Ovary (tissue), 9 donors: Measurements from ENCODE around the gene TMPRSS3. TPM values are rescaled to one million over a fixed set of nuclear protein-coding genes. Genes with fewer than 3 reads are reported as not detected.

Experiments
- DNase-seq, 5 donors: peaks; one replicate each; pipeline ENCODE4 v3.0.0-alpha.2; 2019 to 2020
- H3K27ac ChIP-seq, 2 donors: fragments of 200-600 bp; one replicate each; pipeline versions ENCODE4 v1.5.1 to v1.8.0; 2019 to 2022
- H3K27me3 ChIP-seq: fragments of 200-600 bp; one replicate; pipeline ENCODE4 v1.8.0; 2022
- H3K36me3 ChIP-seq: fragments of 200-600 bp; sonication (generic); one replicate; pipeline ENCODE4 v1.5.1; 2019
- H3K4me1 ChIP-seq: one replicate; pipeline ENCODE4 v1.8.1; 2013; ENCODE audit warnings: mild to moderate bottlenecking, moderate library complexity; ENCODE audit not compliant: insufficient read depth
- H3K4me3 ChIP-seq: fragments of 200-600 bp; sonication (generic); one replicate; pipeline ENCODE4 v1.5.1; 2017
- H3K9me3 ChIP-seq, 2 donors: fragments of 200-600 bp in 1 of 2; sonication (generic) in 1 of 2; one replicate each; pipeline versions ENCODE4 v1.5.1 to v1.8.1; 2013 to 2019; ENCODE audit warnings: mild to moderate bottlenecking in 1 of 2, moderate library complexity in 1 of 2
- EP300 ChIP-seq: sonication (generic); formaldehyde crosslinking; IDR thresholded peaks from one replicate; pipeline ENCODE4 v1.6.1; 2017; ENCODE audit warnings: antibody characterized with exemption
- POLR2A ChIP-seq: fragments of 450-650 bp; IDR thresholded peaks from one replicate; pipeline ENCODE4 v1.6.1; 2017; ENCODE audit warnings: antibody characterized with exemption, mild to moderate bottlenecking, moderate library complexity
- WGBS, 3 donors: extraction: QIAGEN DNeasy Blood & Tissue Kit in 1 of 3; methylation state at CpG; one replicate each; pipeline versions ENCODE4 v1.1.5 to v1.1.7; 2013 to 2017; 5-methylcytosine and 5-hydroxymethylcytosine counted together
- intact Hi-C, 4 donors: fragments of 100-400 bp; cut with DNase I; formaldehyde crosslinking; loops; one replicate each; pipeline versions ENCODE4 v1.11.0 to v1.15.1; 2022 to 2023
- polyA plus RNA-seq, 2 donors: library from polyadenylated mRNA; stranded (reverse); fragments of 200-250 nt in 1 of 2; fragments of 350-450 nt in 1 of 2; fragmentation: Illumina TruSeq in 1 of 2; extraction: RNeasy Lipid Tissue Mini Kit (QIAGEN cat#74804) in 1 of 2; gene quantifications; one replicate each; pipeline ENCODE4 v1.2.3, GENCODE V29; 2013 to 2014
- total RNA-seq, 7 donors: library from RNA; depleted of rRNA in 2 of 7; stranded (reverse); fragments of >200 nt in 2 of 7; fragmentation: NEBNext Ultra II Directional in 3 of 7; extraction: Animal tissue kit (Norgen Biotek cat#: 25700) in 3 of 7; gene quantifications; one replicate each; pipeline versions ENCODE4 v1.1.0 to v1.2.4, GENCODE V29; 2016 to 2023
- TF ChIP-seq, protein P1 (sequence below), 3 donors: fragments of 450-650 bp in 2 of 3; fragments of 200-600 bp in 1 of 3; IDR thresholded peaks; one replicate each; pipeline versions ENCODE4 v1.5.1 to v1.8.0; 2016 to 2022; ENCODE audit warnings: antibody characterized with exemption in 3 of 3, mild to moderate bottlenecking in 1 of 3
- donor health status: DM: no; HTN: no; CAD: no; lungs with moderate emphysema.
- donor health status: DM: no; HTN: no; CAD: no.
- donor health status: Bipolar disorder and iron deficiency.
- donor health status: DM: yes; HTN: yes; CAD: no.
- donor health status: DM: no; HTN: no; CAD: no.
- donor health status: DM: yes; HTN: yes; CAD: no.

TMPRSS3 gene
- total and polyA plus RNA-seq, 9 donors = 0.07 to 28.6 (median 1.4) TPM; not detected in 2

DNA sequence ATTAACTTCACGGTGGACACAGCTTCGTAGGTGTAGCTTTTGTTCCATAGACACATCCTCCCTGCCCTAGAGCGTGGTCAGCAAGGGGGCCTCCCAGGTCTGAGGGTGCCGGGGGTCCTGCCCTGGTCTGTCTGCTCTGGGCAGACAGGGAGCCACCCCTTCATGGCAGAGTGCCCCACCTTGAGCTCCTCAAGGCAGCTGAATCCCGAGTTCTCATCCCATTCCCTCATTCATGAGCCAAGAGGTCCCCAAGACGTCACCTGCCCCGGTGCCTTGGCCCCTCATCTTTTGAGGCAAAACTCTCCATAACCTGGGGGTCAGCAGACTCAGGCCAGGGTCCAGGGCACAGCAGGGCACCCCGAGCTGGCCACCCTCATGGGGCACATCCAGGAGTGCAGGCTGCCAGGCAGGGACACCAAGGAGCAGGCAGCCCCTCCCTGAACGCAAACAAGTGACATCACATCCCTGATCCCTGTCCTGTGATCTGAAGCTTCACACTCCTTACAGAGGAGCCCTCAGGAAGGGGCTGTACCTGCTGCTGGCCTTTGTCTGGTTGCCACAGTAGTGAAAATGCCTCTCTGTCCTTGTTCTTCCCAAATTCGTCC lies 31.1 kb upstream of the TMPRSS3 start:
- intact Hi-C loops = no loop called here
- 80 to 86% (median 84%) methylated on average over 10 of the region's 10 CpGs for WGBS, 3 donors
- no peaks in the 10 kb centered on the region for H3K27me3 ChIP-seq
- H3K9me3 ChIP-seq = no peaks in the 10 kb centered on the region
- no peak overlapping the region for H3K4me3 ChIP-seq
- H3K4me1 ChIP-seq = no peaks in the 10 kb centered on the region
- no peaks in the 10 kb centered on the region for H3K36me3 ChIP-seq
- no peak for DNase-seq
- TF ChIP-seq, protein P1, sequence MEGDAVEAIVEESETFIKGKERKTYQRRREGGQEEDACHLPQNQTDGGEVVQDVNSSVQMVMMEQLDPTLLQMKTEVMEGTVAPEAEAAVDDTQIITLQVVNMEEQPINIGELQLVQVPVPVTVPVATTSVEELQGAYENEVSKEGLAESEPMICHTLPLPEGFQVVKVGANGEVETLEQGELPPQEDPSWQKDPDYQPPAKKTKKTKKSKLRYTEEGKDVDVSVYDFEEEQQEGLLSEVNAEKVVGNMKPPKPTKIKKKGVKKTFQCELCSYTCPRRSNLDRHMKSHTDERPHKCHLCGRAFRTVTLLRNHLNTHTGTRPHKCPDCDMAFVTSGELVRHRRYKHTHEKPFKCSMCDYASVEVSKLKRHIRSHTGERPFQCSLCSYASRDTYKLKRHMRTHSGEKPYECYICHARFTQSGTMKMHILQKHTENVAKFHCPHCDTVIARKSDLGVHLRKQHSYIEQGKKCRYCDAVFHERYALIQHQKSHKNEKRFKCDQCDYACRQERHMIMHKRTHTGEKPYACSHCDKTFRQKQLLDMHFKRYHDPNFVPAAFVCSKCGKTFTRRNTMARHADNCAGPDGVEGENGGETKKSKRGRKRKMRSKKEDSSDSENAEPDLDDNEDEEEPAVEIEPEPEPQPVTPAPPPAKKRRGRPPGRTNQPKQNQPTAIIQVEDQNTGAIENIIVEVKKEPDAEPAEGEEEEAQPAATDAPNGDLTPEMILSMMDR (IDR thresholded peaks at IDR 0.05) = no peak
- TF ChIP-seq EP300 (no peak), POLR2A (no peak)
- no peak overlapping the region for H3K27ac ChIP-seq

DNA sequence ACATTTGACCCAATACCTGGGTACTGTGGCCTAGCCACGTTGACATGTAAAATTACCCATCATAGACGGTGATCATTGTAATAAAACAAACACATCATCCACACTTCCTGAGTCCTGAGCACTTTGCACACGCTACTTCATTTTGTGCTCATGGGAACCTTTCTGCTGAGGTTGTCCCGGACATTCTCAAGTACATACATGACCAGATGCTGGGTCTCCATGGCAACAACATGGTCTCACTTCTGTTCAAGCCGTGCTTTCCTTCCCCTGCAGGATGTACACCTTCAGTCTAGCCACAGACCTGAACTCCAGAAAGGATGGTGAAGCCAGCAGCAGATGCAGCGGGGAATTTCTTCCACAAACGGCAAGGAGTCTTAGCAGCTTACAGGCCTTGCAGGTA lies 30.6 kb upstream of the TMPRSS3 start:
- WGBS, 3 donors = 75 to 79% (median 78%) methylated on average over 7 of the region's 7 CpGs
- DNase-seq = no peak
- Histone ChIP-seq H3K36me3 (no peaks in the 10 kb centered on the region), H3K4me3 (no peak overlapping the region), H3K9me3 (no peaks in the 10 kb centered on the region), H3K4me1 (no peaks in the 10 kb centered on the region), H3K27ac (no peak overlapping the region), H3K27me3 (no peaks in the 10 kb centered on the region)
- TF ChIP-seq, protein P1 (IDR thresholded peaks at IDR 0.05) = no peak
- TF ChIP-seq EP300 (no peak), POLR2A (no peak)
- intact Hi-C loops = no loop called here

DNA sequence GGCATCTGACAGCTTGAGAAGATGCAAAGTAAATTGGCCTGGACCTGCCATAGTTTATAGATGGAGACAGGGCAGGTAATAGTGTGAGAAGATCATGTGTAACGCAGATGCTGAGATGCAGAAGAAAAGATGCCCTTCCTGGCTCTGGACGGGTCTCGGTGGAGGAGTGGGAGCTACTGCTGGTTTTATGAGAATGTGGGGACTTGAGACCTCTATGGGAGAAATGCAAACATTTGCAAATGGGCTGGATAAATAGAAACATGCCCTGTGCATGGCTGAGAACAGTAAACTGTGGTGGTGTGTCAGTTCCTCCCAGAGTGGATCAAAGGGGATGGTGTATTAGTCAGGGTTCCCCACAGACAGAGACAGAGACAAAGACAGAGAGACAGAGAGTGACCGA lies 29.7 kb upstream of the TMPRSS3 start:
- no peak overlapping the region for H3K27ac ChIP-seq
- intact Hi-C loops = no loop called here
- H3K4me3 ChIP-seq = no peak overlapping the region
- 77 to 81% (median 78%) methylated on average over 4 of the region's 4 CpGs for WGBS, 3 donors
- no peaks in the 10 kb centered on the region for H3K27me3 ChIP-seq
- TF ChIP-seq, protein P1 (IDR thresholded peaks at IDR 0.05) = no peak
- TF ChIP-seq POLR2A (no peak), EP300 (no peak)
- H3K4me1 ChIP-seq = no peaks in the 10 kb centered on the region
- no peaks in the 10 kb centered on the region for H3K36me3 ChIP-seq
- H3K9me3 ChIP-seq = no peaks in the 10 kb centered on the region
- no peak for DNase-seq

DNA sequence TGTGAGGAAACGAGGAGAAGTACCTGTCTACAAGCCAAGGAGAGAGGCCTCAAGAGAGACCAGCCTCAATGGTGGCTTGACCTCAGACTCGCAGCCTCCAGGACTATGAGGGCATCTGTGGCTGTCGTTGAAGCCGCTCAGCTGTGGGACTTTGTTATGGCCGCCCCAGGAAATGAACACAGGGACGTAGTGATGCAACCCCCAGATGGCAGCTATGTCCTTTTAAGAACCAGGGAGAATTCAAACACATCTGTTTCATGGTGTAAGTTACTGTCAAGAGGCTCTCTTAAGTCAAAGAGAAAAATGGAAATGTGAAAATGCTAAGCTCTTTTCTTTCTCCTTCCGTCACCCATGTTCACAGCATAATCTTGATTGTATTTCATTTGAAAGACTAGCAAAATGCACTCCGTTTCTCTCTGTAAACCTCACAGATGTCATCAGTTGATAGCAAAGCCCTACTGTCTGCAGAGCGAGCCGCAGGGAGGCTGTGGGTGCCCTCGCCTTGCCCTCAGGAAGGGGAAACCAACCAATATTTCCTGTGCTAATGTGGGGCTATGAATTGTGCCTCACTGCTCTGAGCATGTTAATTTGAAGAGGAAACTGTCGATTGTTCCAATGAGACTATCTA lies 29.2 kb upstream of the TMPRSS3 start:
- no peaks in the 10 kb centered on the region for H3K4me1 ChIP-seq
- H3K27me3 ChIP-seq = no peaks in the 10 kb centered on the region
- no peaks in the 10 kb centered on the region for H3K9me3 ChIP-seq
- TF ChIP-seq POLR2A (no peak), EP300 (no peak)
- TF ChIP-seq, protein P1 (IDR thresholded peaks at IDR 0.05) = no peak
- WGBS, 3 donors = 75 to 78% (median 77%) methylated on average over 12 of the region's 12 CpGs
- H3K4me3 ChIP-seq = no peak overlapping the region
- intact Hi-C loops = loop anchor here in 1 of 4 donors (5.0 kb wide), 1 partner anchor 47 kb away; no protein-coding TSS in a partner anchor
- H3K36me3 ChIP-seq = no peaks in the 10 kb centered on the region
- DNase-seq = no peak
- H3K27ac ChIP-seq = no peak overlapping the region
